MM.1S (cell line): Measurements from ENCODE around the gene EPSTI1.

Experiments
- DNase-seq: peaks from one replicate; pipeline ENCODE4 v3.0.0-alpha.2; 2015
- H2AFZ ChIP-seq: fragments of 300-600 bp; sonication (generic); 2 replicates; pipeline ENCODE4 v1.6.0; 2016; ENCODE audit warnings: antibody characterized with exemption, low read length
- H3F3A ChIP-seq: fragments of 300-600 bp; sonication (generic); 2 replicates; pipeline ENCODE4 v1.6.1; 2016; ENCODE audit warnings: mild to moderate bottlenecking, antibody characterized with exemption, low read length, moderate library complexity, mixed read lengths; ENCODE audit not compliant: insufficient read depth
- H3K27ac ChIP-seq: fragments of 300-600 bp; sonication (generic); 2 replicates; pipeline ENCODE4 v1.5.1; 2016; ENCODE audit warnings: mild to moderate bottlenecking, low read length
- H3K27me3 ChIP-seq: fragments of 300-600 bp; sonication (generic); replicated peaks from 2 replicates; pipeline ENCODE4 v1.6.0; 2016; ENCODE audit warnings: low read length; ENCODE audit not compliant: insufficient read depth
- H3K36me3 ChIP-seq: fragments of 300-600 bp; sonication (generic); replicated peaks from 2 replicates; pipeline ENCODE4 v1.6.1; 2016; ENCODE audit warnings: mild to moderate bottlenecking, low read length, mixed read lengths; ENCODE audit not compliant: insufficient read depth
- H3K4me1 ChIP-seq: fragments of 300-600 bp; sonication (generic); 2 replicates; pipeline ENCODE4 v1.6.1; 2016; ENCODE audit warnings: low read length, mixed read lengths
- H3K4me2 ChIP-seq: fragments of 300-600 bp; sonication (generic); 2 replicates; pipeline ENCODE4 v1.6.0; 2016; ENCODE audit warnings: low read depth, low read length
- H3K4me3 ChIP-seq: fragments of 300-600 bp; sonication (generic); 2 replicates; pipeline ENCODE4 v1.5.1; 2016; ENCODE audit warnings: low read length, mixed read lengths
- H3K79me2 ChIP-seq: fragments of 300-600 bp; sonication (generic); 2 replicates; pipeline ENCODE4 v1.6.1; 2016; ENCODE audit warnings: mixed run types, low read length, mixed read lengths
- H3K9ac ChIP-seq: fragments of 300-600 bp; sonication (generic); 2 replicates; pipeline ENCODE4 v1.6.1; 2016; ENCODE audit warnings: low read length, mixed read lengths
- H3K9me2 ChIP-seq: fragments of 300-600 bp; sonication (generic); replicated peaks from 2 replicates; pipeline ENCODE4 v1.6.1; 2016; ENCODE audit warnings: mild to moderate bottlenecking, low read length, mixed read lengths; ENCODE audit not compliant: insufficient read depth
- H3K9me3 ChIP-seq: fragments of 300-600 bp; sonication (generic); replicated peaks from 2 replicates; pipeline ENCODE4 v1.6.1; 2016; ENCODE audit warnings: mild to moderate bottlenecking, low read length, mixed read lengths; ENCODE audit not compliant: insufficient read depth
- H4K20me1 ChIP-seq: fragments of 300-600 bp; sonication (generic); 2 replicates; pipeline ENCODE4 v1.6.1; 2016; ENCODE audit warnings: mild to moderate bottlenecking, low read length, moderate library complexity, mixed read lengths; ENCODE audit not compliant: insufficient read depth
- CTCF ChIP-seq: fragments of 300-600 bp; sonication (generic); IDR thresholded peaks from 2 replicates; pipeline ENCODE4 v1.5.1; 2016; ENCODE audit warnings: antibody characterized with exemption, low read length, mixed read lengths
- EZH2 ChIP-seq: fragments of 300-600 bp; sonication (generic); optimal IDR thresholded peaks from 2 replicates; pipeline ENCODE3; 2017; ENCODE audit warnings: low read depth, mild to moderate bottlenecking, antibody characterized with exemption, low read length, mixed read lengths
- EZH2phosphoT487 ChIP-seq: fragments of 300-600 bp; sonication (generic); IDR thresholded peaks from 2 replicates; pipeline ENCODE4 v1.6.1; 2018; ENCODE audit warnings: antibody characterized with exemption, low read length

The EPSTI1 gene

GRCh38 chr13:42878721-42879120, 113.3 kb downstream of the EPSTI1 start:
- TF ChIP-seq EZH2 = no peak
- TF ChIP-seq CTCF = no peak
- no peak for TF ChIP-seq EZH2phosphoT487
- no peaks in the 10 kb centered on the region for H3K4me1 ChIP-seq

GRCh38 chr13:42876887-42877545, 115.0 kb downstream of the EPSTI1 start:
- no peak overlapping the region for H3K9ac ChIP-seq
- no peaks in the 10 kb centered on the region for H3K4me1 ChIP-seq

More at GRCh38 chr13:42878721-42879120, 113.3 kb downstream of the EPSTI1 start:
- Histone ChIP-seq H3K36me3 (no peaks in the 10 kb centered on the region), H3K4me3 (no peak overlapping the region), H3K27ac (no peak overlapping the region), H3K9me2 (no peaks in the 10 kb centered on the region), H3K9ac (no peak overlapping the region), H3K27me3 (no peaks in the 10 kb centered on the region), H3F3A (no peaks in the 10 kb centered on the region), H3K79me2 (no peaks in the 10 kb centered on the region), H3K4me2 (no peak overlapping the region), H2AFZ (no peak overlapping the region), H3K9me3 (no peaks in the 10 kb centered on the region), H4K20me1 (no peaks in the 10 kb centered on the region)
- DNase-seq = no peak

DNA sequence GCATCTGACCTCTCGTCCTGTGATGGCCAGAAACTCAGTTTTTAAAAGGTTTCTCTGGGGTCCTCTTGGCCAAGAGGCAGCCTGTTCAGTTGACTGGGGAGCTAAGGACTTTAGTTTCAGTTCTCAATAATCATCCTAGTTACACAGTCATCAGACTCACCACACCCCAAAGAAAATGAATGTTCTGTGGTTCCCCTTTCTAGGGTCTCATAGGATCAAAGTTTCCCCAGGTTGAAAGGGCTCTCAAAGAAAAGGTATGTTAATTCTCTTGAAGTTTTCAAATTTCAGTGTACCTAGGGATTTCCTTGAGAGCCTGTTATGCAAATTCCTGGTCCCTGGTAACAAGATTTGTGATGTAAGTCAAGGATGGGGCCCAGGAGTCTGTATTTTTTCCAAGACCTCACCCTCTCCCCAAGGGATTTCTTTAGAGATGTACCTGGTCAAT, 115.7 kb downstream of the EPSTI1 start:
- no peak overlapping the region for H3K4me2 ChIP-seq
- no peak for TF ChIP-seq CTCF
- no peak for DNase-seq
- no peaks in the 10 kb centered on the region for H3F3A ChIP-seq
- no peaks in the 10 kb centered on the region for H3K27me3 ChIP-seq
- no peak overlapping the region for H3K27ac ChIP-seq
- no peak overlapping the region for H3K9ac ChIP-seq
- H3K36me3 ChIP-seq = no peaks in the 10 kb centered on the region
- no peak overlapping the region for H2AFZ ChIP-seq
- no peaks in the 10 kb centered on the region for H4K20me1 ChIP-seq
- no peaks in the 10 kb centered on the region for H3K9me2 ChIP-seq
- H3K9me3 ChIP-seq = no peaks in the 10 kb centered on the region
- H3K4me1 ChIP-seq = no peaks in the 10 kb centered on the region
- H3K79me2 ChIP-seq = no peaks in the 10 kb centered on the region
- no peak overlapping the region for H3K4me3 ChIP-seq

More at GRCh38 chr13:42876887-42877545, 115.0 kb downstream of the EPSTI1 start:
- Histone ChIP-seq H3K27me3 (no peaks in the 10 kb centered on the region), H3K9me2 (no peaks in the 10 kb centered on the region), H4K20me1 (no peaks in the 10 kb centered on the region), H3K36me3 (no peaks in the 10 kb centered on the region), H3F3A (no peaks in the 10 kb centered on the region), H3K4me2 (no peak overlapping the region), H3K4me3 (no peak overlapping the region), H3K27ac (no peak overlapping the region), H3K79me2 (no peaks in the 10 kb centered on the region), H2AFZ (no peak overlapping the region), H3K9me3 (no peaks in the 10 kb centered on the region)
- no peak for DNase-seq
- no peak for TF ChIP-seq CTCF
- no peak for TF ChIP-seq EZH2phosphoT487
- TF ChIP-seq EZH2 = no peak
